Neural cell (in vitro differentiated cells): Measurements from ENCODE around the gene SMARCD1.

Experiments
- CTCF ChIP-seq: fragments of 450-650 bp; IDR thresholded peaks from 2 replicates; pipeline ENCODE4 v1.5.1; 2014; ENCODE audit warnings: antibody characterized with exemption, mild to moderate bottlenecking, moderate library complexity; ENCODE audit not compliant: poor library complexity, severe bottlenecking
- EZH2 ChIP-seq: fragments of 200-600, 300-800 bp; shearing (Covaris generic), sonication (generic); IDR thresholded peaks from 2 replicates; pipeline ENCODE4 v1.6.1; 2014; ENCODE audit warnings: antibody characterized with exemption, low read length, borderline replicate concordance, mild to moderate bottlenecking; ENCODE audit not compliant: insufficient read depth, poor library complexity, severe bottlenecking
- POLR2AphosphoS5 ChIP-seq: IDR thresholded peaks from 2 replicates; pipeline ENCODE4 v1.6.1; 2012
- TAF1 ChIP-seq: IDR thresholded peaks from 2 replicates; pipeline ENCODE4 v1.6.1; 2012; ENCODE audit warnings: low read depth

DNA sequence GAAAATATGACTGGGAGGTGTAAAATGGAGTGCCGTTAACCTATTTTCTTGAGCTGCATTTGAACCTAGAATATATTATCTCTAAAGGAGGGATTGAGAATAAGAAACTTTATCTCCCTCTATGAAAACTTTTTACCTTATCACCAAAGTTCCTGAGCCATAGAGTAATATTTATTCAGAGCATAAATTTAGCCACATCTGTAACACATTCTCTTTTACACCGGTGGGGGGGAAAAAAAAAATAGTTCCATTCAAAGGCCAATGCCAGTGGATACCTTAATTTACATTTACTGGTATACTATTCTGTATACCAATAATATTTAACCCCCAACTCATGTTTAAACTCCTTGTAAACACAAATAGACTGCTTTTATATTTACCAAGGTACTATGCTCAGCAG lies 60.3 kb downstream of the SMARCD1 start:
- TF ChIP-seq TAF1 (no peak), POLR2AphosphoS5 (no peak), EZH2 (no peak), CTCF (no peak)
